Measurements from ENCODE around the gene AGK. TPM values are rescaled to one million over a fixed set of nuclear protein-coding genes. Genes with fewer than 3 reads are reported as not detected.

AGK gene
- total RNA-seq, 4 donors from 2014 or later: 17.3 to 22.5 (median 19.7) TPM

Other genes starting within 250 kb of the AGK start
- gene DENND11, start 150.8 kb downstream of the AGK start, total RNA-seq: 10 to 100 TPM; 12.4 to 28.4 (median 19.6) TPM
- under 1 TPM in 1 of 4 donors, not detected in 3; 0.79 TPM for gene WEE2, start 156.9 kb downstream of the AGK start, total RNA-seq
- 100 to 1,000 TPM in 2 of 4 donors, 10 to 100 TPM in 2; 76.8 to 106 (median 92.0) TPM for gene SSBP1, start 186.9 kb downstream of the AGK start, total RNA-seq
- gene TAS2R3, start 212.7 kb downstream of the AGK start, total RNA-seq: 1 to 10 TPM in 2 of 4 donors, under 1 TPM in 2; 0.63 to 5.4 (median 1.8) TPM
- 1 to 10 TPM in 2 of 4 donors, under 1 TPM in 2; 0.84 to 3.6 (median 1.6) TPM for gene TAS2R4, start 225.3 kb downstream of the AGK start, total RNA-seq
- 1 to 10 TPM; 2.0 to 4.9 (median 3.4) TPM for gene TAS2R5, start 238.8 kb downstream of the AGK start, total RNA-seq